GM10248 (cell line): Measurements from ENCODE around the gene PLEKHG3.
A peak's percentile ranks its signal among the peaks of the same experiment; 100 is the strongest.

Experiments
- CTCF ChIA-PET: fragments of 300-600 bp; sonication (Branson Sonifier 250); formaldehyde crosslinking; extraction: SDS; loops from one replicate; lab custom pipeline; 2021; ENCODE audit warnings: antibody characterized with exemption; lab: Yijun Ruan, JAX
- POLR2A ChIA-PET: fragments of 350-650 bp; sonication (Branson Sonifier 250); formaldehyde crosslinking; extraction: SDS; loops from one replicate; lab custom pipeline; 2020; ENCODE audit warnings: antibody characterized with exemption; lab: Yijun Ruan, JAX
- DNase-seq: peaks from one replicate; pipeline ENCODE4 v3.0.0; 2012; ENCODE audit errors: extremely low spot score
- CTCF ChIP-seq: IDR thresholded peaks from 2 replicates; pipeline ENCODE4 v1.5.1; 2012; ENCODE audit warnings: mild to moderate bottlenecking, low read depth; ENCODE audit errors: extremely low read depth, missing control alignments, control extremely low read depth

The PLEKHG3 gene

GRCh38 chr14:64762044-64763034 is 58.1 kb downstream of the PLEKHG3 start:
- CTCF ChIA-PET: interaction anchor here (0.9 to 2.6 kb wide), 11 partner anchors 9 to 418 kb away, joined by 3 to 20 read pairs (median 4); no protein-coding TSS in a partner anchor
- POLR2A ChIA-PET: no interaction called here
- no peak for TF ChIP-seq CTCF
- no peak for DNase-seq

DNA sequence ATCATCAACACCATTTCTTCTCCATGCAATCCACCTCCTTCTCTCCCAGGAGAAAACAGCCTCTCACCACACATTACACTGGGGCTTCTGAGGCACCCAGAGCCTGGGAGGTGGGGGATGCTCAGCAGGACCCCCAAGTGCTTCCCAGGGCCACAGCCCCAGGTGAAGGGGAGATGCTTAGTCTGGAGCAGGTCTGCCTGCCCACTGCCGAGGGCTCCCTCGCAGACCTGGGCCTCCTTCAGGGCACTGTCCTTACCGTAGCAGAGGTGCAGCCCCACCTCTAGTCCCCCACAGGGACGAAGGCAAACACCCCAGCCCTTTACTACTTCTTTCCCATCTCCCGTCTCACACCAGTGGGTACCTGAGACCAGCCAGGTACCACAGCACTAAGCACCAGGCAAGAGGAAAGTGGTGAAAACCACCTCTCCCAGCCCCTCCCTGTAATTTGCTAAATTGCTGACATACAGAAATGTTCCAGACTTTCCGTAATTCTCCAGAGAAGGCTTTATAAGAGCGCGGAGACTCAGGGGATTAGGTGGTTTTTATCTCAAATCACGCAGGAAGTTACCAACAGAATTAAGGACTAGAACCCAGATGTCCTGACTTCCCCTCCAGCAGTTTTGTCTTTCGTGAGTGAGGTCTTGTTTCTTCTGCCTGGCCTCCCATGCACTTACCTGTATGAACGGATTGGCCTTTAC is 59.0 kb downstream of the PLEKHG3 start:
- no peak for TF ChIP-seq CTCF
- CTCF ChIA-PET: interaction anchor here (0.7 to 2.6 kb wide), 7 partner anchors 10 to 128 kb away, joined by 3 to 20 read pairs (median 3); no protein-coding TSS in a partner anchor
- no peak for DNase-seq
- POLR2A ChIA-PET: no interaction called here

DNA sequence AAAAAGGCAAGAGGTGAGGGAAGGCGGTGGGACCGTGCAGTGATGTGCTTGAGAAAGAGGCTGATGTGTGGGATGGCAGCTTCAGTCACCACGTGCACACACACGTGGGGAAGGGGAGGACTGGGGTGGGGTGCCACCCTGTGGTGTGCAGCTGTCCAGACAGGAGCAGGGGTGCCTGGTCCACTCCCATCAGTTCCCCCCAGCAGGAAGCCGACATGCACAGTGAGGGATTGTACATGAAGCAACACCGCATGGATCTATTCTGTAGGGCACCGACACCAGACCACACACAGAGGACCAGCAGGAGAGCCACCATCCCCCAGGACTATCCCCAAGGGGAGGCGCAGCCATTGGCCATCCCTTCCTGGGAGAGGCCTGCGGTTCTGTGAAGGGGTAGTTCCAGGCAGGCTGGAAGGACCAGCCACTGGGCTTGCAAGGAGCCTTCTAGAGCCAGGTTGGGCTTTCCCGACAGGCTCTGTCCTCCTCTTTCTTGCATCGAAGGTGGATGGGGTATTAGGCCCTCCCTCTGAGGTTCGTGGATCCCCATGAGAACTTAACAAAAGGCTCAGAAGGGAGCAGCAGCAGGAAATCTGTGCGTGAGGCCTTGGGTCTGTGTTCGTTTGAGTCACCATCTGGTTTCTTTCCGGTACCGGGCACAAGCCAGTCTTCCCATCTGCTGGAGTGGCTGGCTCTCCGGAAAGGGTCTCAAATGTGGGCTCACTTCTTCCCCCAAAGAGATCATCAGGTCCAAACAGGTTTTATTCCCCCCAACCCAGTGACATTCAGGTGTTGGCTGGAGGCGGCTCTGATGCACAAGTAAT is 59.8 kb downstream of the PLEKHG3 start:
- no peak for TF ChIP-seq CTCF
- CTCF ChIA-PET: interaction anchor here (0.7 to 2.7 kb wide), 25 partner anchors 8 to 420 kb away, joined by 3 to 12 read pairs (median 4); no protein-coding TSS in a partner anchor
- DNase-seq: no peak
- POLR2A ChIA-PET: no interaction called here

DNA sequence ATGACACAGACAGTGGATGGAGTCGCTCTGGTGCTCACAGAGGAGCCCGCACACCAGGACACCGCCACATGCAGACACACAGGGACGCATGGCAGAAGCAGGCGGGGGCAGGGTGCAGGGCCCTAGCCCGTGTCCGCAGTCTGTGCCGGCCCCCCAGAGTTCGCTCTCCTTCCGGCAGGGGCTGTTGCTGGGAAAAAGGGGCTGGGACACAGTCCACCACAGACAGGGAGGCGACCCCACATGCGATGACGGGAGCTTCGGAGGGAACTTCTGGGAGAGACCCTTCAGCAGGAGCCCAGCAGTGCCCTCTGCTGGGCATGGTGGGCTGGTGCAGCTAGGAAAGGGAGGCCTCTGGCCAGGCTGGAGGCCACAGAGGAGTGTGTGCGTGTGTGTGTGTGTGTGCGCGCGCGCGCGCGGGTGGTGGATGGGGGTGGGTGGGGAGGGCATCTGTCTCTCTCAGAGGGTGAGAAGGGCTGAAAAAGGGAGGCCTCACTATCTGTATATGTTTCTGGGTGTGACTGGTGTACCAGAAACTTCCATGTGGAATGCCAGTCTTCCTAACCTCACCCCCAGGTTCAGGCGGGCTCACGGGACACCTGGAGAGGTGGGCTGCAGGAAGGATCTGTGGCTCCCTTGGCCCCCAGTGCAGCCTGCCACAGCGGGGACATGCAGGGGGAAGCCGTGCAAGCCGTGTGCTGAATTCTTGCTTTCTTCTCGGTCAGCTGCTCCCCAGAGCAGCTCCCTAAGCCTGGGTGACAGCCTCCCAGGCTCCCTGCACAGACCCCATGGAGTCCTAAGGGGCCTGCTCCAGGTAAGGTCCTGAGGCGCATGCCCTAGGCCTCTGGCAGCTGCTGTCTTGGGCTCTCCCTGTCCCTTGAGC is 60.7 kb downstream of the PLEKHG3 start:
- POLR2A ChIA-PET: no interaction called here
- TF ChIP-seq CTCF: peak; percentile 95
- CTCF ChIA-PET: interaction anchor here (0.7 to 2.7 kb wide), 27 partner anchors 8 to 421 kb away, joined by 3 to 12 read pairs (median 4); no protein-coding TSS in a partner anchor
- peak; percentile 83 for DNase-seq

GRCh38 chr14:64765740-64766302 is 61.6 kb downstream of the PLEKHG3 start:
- no peak for DNase-seq
- ChIA-PET CTCF (interaction anchor here (1.0 to 2.7 kb wide), 15 partner anchors 9 to 422 kb away, joined by 3 to 12 read pairs (median 6); no protein-coding TSS in a partner anchor), POLR2A (no interaction called here)
- TF ChIP-seq CTCF: no peak
